ENCODE data around the gene PCDHAC2.

DNA sequence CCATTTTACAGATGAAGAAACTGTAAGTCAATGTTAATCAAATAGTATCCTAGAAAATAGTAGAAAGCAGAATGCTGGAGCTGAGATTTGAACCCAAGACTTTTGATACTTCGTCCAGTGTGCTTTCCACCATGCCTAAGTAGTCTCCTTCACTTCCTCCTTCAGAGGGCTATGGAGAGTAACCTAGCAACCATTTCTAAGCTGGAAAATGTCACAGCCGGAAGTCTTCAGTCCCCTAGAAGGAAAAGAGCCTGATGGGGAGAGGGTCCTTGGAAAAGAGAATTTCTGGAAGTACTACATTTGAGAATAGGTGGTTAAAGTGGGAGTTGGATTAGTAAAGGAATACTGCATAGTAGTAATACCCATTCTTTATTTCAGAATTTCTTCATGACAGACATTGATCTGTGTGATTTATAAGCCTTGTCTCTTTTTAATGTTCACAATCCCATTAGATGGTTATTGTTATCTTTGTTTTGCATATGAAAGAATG is 32.7 kb downstream of the PCDHAC2 start:
- no peak for TF ChIP-seq FOXO1 (CRISPR knock-in tag; IDR thresholded peaks at IDR 0.05)
- no peak for TF ChIP-seq ZBTB38 (CRISPR knock-in tag; IDR thresholded peaks at IDR 0.05)
- TF ChIP-seq HNRNPK (IDR thresholded peaks at IDR 0.05; ENCODE audit: low read depth, low read length, poor library complexity, severe bottlenecking): no peak
- TF ChIP-seq NFE2L1 (CRISPR knock-in tag; IDR thresholded peaks at IDR 0.05; ENCODE audit: borderline replicate concordance): no peak
- no peak for TF ChIP-seq POLR2A (IDR thresholded peaks at IDR 0.05; ENCODE audit: insufficient read depth in 1 of 2, low read depth in 2 of 2, low read length in 2 of 2)
- no peak for TF ChIP-seq SRSF9 (IDR thresholded peaks at IDR 0.05; ENCODE audit: borderline replicate concordance, insufficient read depth, low read depth, low read length, poor library complexity, severe bottlenecking)
- no peak for TF ChIP-seq ZNF607 (CRISPR knock-in tag; IDR thresholded peaks at IDR 0.05; ENCODE audit: borderline replicate concordance)
- no peak for TF ChIP-seq RAD21 (CRISPR knock-in tag; IDR thresholded peaks at IDR 0.05)
- TF ChIP-seq, protein P1, sequence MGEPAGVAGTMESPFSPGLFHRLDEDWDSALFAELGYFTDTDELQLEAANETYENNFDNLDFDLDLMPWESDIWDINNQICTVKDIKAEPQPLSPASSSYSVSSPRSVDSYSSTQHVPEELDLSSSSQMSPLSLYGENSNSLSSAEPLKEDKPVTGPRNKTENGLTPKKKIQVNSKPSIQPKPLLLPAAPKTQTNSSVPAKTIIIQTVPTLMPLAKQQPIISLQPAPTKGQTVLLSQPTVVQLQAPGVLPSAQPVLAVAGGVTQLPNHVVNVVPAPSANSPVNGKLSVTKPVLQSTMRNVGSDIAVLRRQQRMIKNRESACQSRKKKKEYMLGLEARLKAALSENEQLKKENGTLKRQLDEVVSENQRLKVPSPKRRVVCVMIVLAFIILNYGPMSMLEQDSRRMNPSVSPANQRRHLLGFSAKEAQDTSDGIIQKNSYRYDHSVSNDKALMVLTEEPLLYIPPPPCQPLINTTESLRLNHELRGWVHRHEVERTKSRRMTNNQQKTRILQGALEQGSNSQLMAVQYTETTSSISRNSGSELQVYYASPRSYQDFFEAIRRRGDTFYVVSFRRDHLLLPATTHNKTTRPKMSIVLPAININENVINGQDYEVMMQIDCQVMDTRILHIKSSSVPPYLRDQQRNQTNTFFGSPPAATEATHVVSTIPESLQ (CRISPR knock-in tag; conservative IDR thresholded peaks at IDR 0.05): no peak
- TF ChIP-seq, protein P2, sequence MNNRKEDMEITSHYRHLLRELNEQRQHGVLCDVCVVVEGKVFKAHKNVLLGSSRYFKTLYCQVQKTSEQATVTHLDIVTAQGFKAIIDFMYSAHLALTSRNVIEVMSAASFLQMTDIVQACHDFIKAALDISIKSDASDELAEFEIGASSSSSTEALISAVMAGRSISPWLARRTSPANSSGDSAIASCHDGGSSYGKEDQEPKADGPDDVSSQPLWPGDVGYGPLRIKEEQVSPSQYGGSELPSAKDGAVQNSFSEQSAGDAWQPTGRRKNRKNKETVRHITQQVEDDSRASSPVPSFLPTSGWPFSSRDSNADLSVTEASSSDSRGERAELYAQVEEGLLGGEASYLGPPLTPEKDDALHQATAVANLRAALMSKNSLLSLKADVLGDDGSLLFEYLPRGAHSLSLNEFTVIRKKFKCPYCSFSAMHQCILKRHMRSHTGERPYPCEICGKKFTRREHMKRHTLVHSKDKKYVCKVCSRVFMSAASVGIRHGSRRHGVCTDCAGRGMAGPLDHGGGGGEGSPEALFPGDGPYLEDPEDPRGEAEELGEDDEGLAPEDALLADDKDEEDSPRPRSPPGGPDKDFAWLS (CRISPR knock-in tag; IDR thresholded peaks at IDR 0.05; ENCODE audit: borderline replicate concordance): no peak
- TF ChIP-seq ZNF713 (CRISPR knock-in tag; IDR thresholded peaks at IDR 0.05): no peak
- TF ChIP-seq NFRKB (IDR thresholded peaks at IDR 0.05): no peak
- no peak for TF ChIP-seq SETDB1 (CRISPR knock-in tag; IDR thresholded peaks at IDR 0.05; ENCODE audit: borderline replicate concordance)
- TF ChIP-seq, protein P3, sequence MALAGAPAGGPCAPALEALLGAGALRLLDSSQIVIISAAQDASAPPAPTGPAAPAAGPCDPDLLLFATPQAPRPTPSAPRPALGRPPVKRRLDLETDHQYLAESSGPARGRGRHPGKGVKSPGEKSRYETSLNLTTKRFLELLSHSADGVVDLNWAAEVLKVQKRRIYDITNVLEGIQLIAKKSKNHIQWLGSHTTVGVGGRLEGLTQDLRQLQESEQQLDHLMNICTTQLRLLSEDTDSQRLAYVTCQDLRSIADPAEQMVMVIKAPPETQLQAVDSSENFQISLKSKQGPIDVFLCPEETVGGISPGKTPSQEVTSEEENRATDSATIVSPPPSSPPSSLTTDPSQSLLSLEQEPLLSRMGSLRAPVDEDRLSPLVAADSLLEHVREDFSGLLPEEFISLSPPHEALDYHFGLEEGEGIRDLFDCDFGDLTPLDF (CRISPR knock-in tag; IDR thresholded peaks at IDR 0.05): no peak

Data from HepG2 (cell line).